Testis (tissue), 3 donors: ENCODE measurements around the gene VSNL1. TPM values are rescaled to one million over a fixed set of nuclear protein-coding genes. Genes with fewer than 3 reads are reported as not detected.

ENCODE experiments used
- DNase-seq: peaks from one replicate; pipeline ENCODE4 v3.0.0-alpha.2; 2019
- H3K27ac ChIP-seq, 2 donors: fragments of 200-600 bp; sonication (generic); one replicate each; pipeline ENCODE4 v1.5.1; 2019
- H3K27me3 ChIP-seq: fragments of 200-600 bp; sonication (generic); one replicate; pipeline ENCODE4 v1.5.1; 2019
- H3K36me3 ChIP-seq: fragments of 200-600 bp; sonication (generic); one replicate; pipeline ENCODE4 v1.5.1; 2017; ENCODE audit warnings: low read depth; ENCODE audit errors: missing control alignments
- H3K4me1 ChIP-seq: fragments of 200-600 bp; sonication (generic); one replicate; pipeline ENCODE4 v1.5.1; 2019
- H3K4me3 ChIP-seq, 2 donors: fragments of 200-600 bp; sonication (generic); one replicate each; pipeline ENCODE4 v1.5.1; 2017 to 2019
- H3K9me3 ChIP-seq: fragments of 200-600 bp; sonication (generic); one replicate; pipeline ENCODE4 v1.5.1; 2017
- POLR2A ChIP-seq: fragments of 450-650 bp; IDR thresholded peaks from one replicate; pipeline ENCODE4 v1.6.1; 2017; ENCODE audit warnings: antibody characterized with exemption, mild to moderate bottlenecking, moderate library complexity
- WGBS, 2 donors: methylation state at CpG; one replicate each; pipeline ENCODE4 v1.1.5; 2018; 5-methylcytosine and 5-hydroxymethylcytosine counted together
- intact Hi-C: fragments of 100-400 bp; cut with DNase I; formaldehyde crosslinking; loops from one replicate; pipeline ENCODE4 v1.15.1; 2023; ENCODE audit warnings: low total_unique reads
- polyA plus RNA-seq: library from polyadenylated mRNA; stranded (reverse); fragments of 350-450 nt; fragmentation: Illumina TruSeq; extraction: RNeasy Lipid Tissue Mini Kit (QIAGEN cat#74804); gene quantifications from one replicate; pipeline ENCODE4 v1.2.3, GENCODE V29; 2014; ENCODE audit warnings: low read depth, low replicate concordance; ENCODE audit not compliant: insufficient read depth
- total RNA-seq, 2 donors: library from RNA; depleted of rRNA; stranded (reverse); fragments of >200 nt; gene quantifications; one replicate each; pipeline ENCODE4 v1.2.3, GENCODE V29; 2016
- TF ChIP-seq, protein P1 (sequence below), 3 experiments: fragments of 450-650 bp in 2 of 3; fragments of 200-600 bp in 1 of 3; sonication (generic) in 1 of 3; IDR thresholded peaks; one replicate each; pipeline ENCODE4 v1.5.1; 2016 to 2019; ENCODE audit warnings: antibody characterized with exemption in 3 of 3, mild to moderate bottlenecking in 2 of 3, moderate library complexity in 1 of 3

The VSNL1 gene
- total and polyA plus RNA-seq, 3 donors from 2014 or later = 0.46 to 1.8 (median 1.4) TPM

DNA sequence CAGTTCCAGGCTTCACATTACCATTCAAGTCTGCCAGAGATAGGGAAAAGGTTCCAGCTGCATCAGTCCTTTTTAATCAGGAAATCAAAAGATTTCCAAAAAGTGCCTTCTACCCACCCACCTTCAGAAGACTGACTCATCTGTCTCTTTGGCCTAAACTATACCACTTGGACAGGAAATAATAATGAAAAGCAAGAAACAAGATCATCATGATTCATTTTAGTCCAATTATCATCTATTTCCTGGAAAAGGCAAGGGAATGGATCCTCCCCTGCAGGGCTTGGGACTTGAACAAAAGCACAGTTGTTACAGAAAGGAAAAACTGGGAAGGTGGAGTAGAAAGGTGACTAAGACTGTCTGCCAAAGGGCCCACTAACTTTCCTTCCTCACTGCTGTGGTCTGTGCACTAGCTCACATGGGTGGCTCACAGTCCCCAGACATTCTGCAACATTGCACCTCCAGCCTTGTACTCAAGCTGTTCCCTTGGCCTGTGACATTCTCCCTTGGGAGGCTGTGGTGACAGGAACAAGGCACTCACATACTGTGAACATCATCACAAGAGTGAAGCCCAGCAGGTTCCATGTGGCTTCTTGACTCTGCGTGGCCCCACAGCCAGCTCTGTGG lies 75.3 kb downstream of the VSNL1 start:
- no peak for DNase-seq
- Histone ChIP-seq H3K27me3 (no peaks in the 10 kb centered on the region), H3K9me3 (no peaks in the 10 kb centered on the region), H3K4me1 (no peaks in the 10 kb centered on the region), H3K27ac (no peak overlapping the region), H3K36me3 (no peaks in the 10 kb centered on the region), H3K4me3 (no peak overlapping the region)
- intact Hi-C loops = no loop called here
- no peak for TF ChIP-seq POLR2A
- TF ChIP-seq, protein P1, sequence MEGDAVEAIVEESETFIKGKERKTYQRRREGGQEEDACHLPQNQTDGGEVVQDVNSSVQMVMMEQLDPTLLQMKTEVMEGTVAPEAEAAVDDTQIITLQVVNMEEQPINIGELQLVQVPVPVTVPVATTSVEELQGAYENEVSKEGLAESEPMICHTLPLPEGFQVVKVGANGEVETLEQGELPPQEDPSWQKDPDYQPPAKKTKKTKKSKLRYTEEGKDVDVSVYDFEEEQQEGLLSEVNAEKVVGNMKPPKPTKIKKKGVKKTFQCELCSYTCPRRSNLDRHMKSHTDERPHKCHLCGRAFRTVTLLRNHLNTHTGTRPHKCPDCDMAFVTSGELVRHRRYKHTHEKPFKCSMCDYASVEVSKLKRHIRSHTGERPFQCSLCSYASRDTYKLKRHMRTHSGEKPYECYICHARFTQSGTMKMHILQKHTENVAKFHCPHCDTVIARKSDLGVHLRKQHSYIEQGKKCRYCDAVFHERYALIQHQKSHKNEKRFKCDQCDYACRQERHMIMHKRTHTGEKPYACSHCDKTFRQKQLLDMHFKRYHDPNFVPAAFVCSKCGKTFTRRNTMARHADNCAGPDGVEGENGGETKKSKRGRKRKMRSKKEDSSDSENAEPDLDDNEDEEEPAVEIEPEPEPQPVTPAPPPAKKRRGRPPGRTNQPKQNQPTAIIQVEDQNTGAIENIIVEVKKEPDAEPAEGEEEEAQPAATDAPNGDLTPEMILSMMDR (IDR thresholded peaks at IDR 0.05) = no peak
- WGBS, 2 donors = 88 to 100% methylated on average over 1 of the region's 1 CpG

- no peaks in the 10 kb centered on the region for H3K36me3 ChIP-seq
- TF ChIP-seq POLR2A = no peak
- no peak overlapping the region for H3K27ac ChIP-seq
- intact Hi-C loops = no loop called here
- H3K27me3 ChIP-seq = no peaks in the 10 kb centered on the region
- no peaks in the 10 kb centered on the region for H3K4me1 ChIP-seq
- 82 to 100% methylated on average over 1 of the region's 1 CpG for WGBS, 2 donors
- no peak for DNase-seq
- H3K4me3 ChIP-seq = no peak overlapping the region
- no peaks in the 10 kb centered on the region for H3K9me3 ChIP-seq
Observed at GRCh38 chr2:17616405-17616804, 75.9 kb downstream of the VSNL1 start.

- Histone ChIP-seq H3K4me3 (no peak overlapping the region), H3K4me1 (no peaks in the 10 kb centered on the region), H3K9me3 (no peaks in the 10 kb centered on the region), H3K36me3 (no peaks in the 10 kb centered on the region), H3K27me3 (no peaks in the 10 kb centered on the region), H3K27ac (no peak overlapping the region)
- TF ChIP-seq POLR2A = no peak
- TF ChIP-seq, protein P1 (IDR thresholded peaks at IDR 0.05) = no peak
- WGBS, 2 donors = 82 to 91% methylated on average over 5 of the region's 5 CpGs
- no peak for DNase-seq
- intact Hi-C loops = no loop called here
Observed at GRCh38 chr2:17617516-17617915, 77.0 kb downstream of the VSNL1 start.

DNA sequence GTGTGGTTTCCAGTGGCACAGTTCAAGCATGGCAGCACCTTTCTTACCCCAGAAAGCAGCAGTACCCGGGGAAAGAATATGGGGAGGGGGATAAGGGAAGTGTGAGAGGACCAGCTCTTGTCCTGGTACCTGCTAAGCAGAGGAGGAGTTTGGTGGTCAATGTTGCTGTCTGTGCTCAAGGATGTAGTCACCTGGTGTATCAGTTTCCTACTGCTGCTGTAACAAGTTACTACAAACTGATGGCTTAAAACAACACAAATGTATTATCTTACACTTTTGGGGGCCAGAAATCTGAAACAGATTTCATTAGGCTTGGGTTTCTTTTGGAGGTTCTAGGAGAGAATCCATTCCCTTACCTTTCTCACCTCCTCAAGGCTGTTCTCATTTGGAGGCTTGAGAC lies 77.5 kb downstream of the VSNL1 start:
- Histone ChIP-seq H3K27ac (no peak overlapping the region), H3K9me3 (no peaks in the 10 kb centered on the region), H3K27me3 (no peaks in the 10 kb centered on the region), H3K36me3 (no peaks in the 10 kb centered on the region), H3K4me1 (no peaks in the 10 kb centered on the region), H3K4me3 (no peak overlapping the region)
- 33 to 41% methylated on average over 1 of the region's 1 CpG for WGBS, 2 donors
- intact Hi-C loops = no loop called here
- DNase-seq = no peak
- TF ChIP-seq, protein P1 (IDR thresholded peaks at IDR 0.05) = no peak
- TF ChIP-seq POLR2A = no peak

GRCh38 chr2:17620280-17620679 lies 79.8 kb downstream of the VSNL1 start:
- H3K4me1 ChIP-seq = no peaks in the 10 kb centered on the region
- no peaks in the 10 kb centered on the region for H3K27me3 ChIP-seq
- H3K4me3 ChIP-seq = no peak overlapping the region
- no peaks in the 10 kb centered on the region for H3K36me3 ChIP-seq
- H3K9me3 ChIP-seq = no peaks in the 10 kb centered on the region
- no peak overlapping the region for H3K27ac ChIP-seq
- intact Hi-C loops = no loop called here
- WGBS, 2 donors = 26 to 68% methylated on average over 6 of the region's 6 CpGs
- peak; percentile 67 for DNase-seq
- no peak for TF ChIP-seq POLR2A
- TF ChIP-seq, protein P1 (IDR thresholded peaks at IDR 0.05) = no peak
